Measurements from ENCODE around the gene BRIX1. TPM values are rescaled to one million over a fixed set of nuclear protein-coding genes. Genes with fewer than 3 reads are reported as not detected.

The BRIX1 gene
- total and polyA plus RNA-seq, 2 of the 4 experiments (the other 2 are of a cell fraction): 15.1 to 26.1 TPM

GRCh38 chr5:34900652-34901051 is 14.9 kb upstream of the BRIX1 start:
- H3K27me3 ChIP-seq (ENCODE audit: control insufficient read depth, insufficient read depth, low read length): no peaks in the 10 kb centered on the region
- no peak overlapping the region for H2AK9ac ChIP-seq (replicated peaks; ENCODE audit: low read depth, low read length, poor library complexity)
- H3K27ac ChIP-seq (ENCODE audit: insufficient read depth, low read length): no peak overlapping the region
- H2BK5ac ChIP-seq (ENCODE audit: low read depth, low read length, poor library complexity, severe bottlenecking): no peak overlapping the region
- no peak overlapping the region for H2BK20ac ChIP-seq (ENCODE audit: low read depth, low read length)
- no peak overlapping the region for H4K91ac ChIP-seq (ENCODE audit: insufficient read depth, low read depth, low read length)
- H3K4me2 ChIP-seq (ENCODE audit: low read depth, low read length): no peak overlapping the region
- no peak overlapping the region for H3K18ac ChIP-seq (ENCODE audit: low read depth, low read length)
- BruUV-seq (replicated peaks): no TSS peak
- in situ Hi-C loops (cut with MboI; ENCODE audit: low sequenced_read_pairs): no loop called here
- H4K20me1 ChIP-seq (ENCODE audit: insufficient read depth, low read length): no peaks in the 10 kb centered on the region
- H3K23ac ChIP-seq (ENCODE audit: low read depth, low read length): no peak overlapping the region
- no peak for ATAC-seq (ENCODE audit: low read depth)
- CTCF ChIA-PET: interaction anchor here (1.0 kb wide), 1 partner anchor 425 kb away, joined by 3 read pairs; no protein-coding TSS in a partner anchor
- no peak overlapping the region for H2BK120ac ChIP-seq (ENCODE audit: low read depth, low read length)
- DNase-seq: no peak
- POLR2A ChIA-PET (ENCODE audit: unreplicated experiment): no interaction called here
- 80% methylated on average over 1 of the region's 6 CpGs; no CpG with 5 or more reads in 1 of the 2 experiments for WGBS, 2 experiments (ENCODE audit: extremely low coverage in 2 of 2, insufficient read length in 1 of 2)
- H3K9me3 ChIP-seq (ENCODE audit: control insufficient read depth, insufficient read depth, low read length): no peaks in the 10 kb centered on the region
- no peaks in the 10 kb centered on the region for H3K9me1 ChIP-seq (ENCODE audit: insufficient read depth, low read length)
- H3K56ac ChIP-seq (ENCODE audit: extremely low read depth, insufficient read depth, low read length): no peak overlapping the region
- H2AFZ ChIP-seq (replicated peaks; ENCODE audit: low read length, poor library complexity): no peak overlapping the region
- dilution Hi-C loops (cut with HindIII; ENCODE audit: low sequenced_read_pairs, unreplicated experiment): no loop called here
- intact Hi-C loops (cut with micrococcal nuclease): no loop called here
- TF ChIP-seq USF2 (IDR thresholded peaks at IDR 0.05; ENCODE audit: low read depth, low read length): no peak
- TF ChIP-seq MAZ (IDR thresholded peaks at IDR 0.05; ENCODE audit: borderline replicate concordance, low read depth, low read length): no peak
- no peak for TF ChIP-seq SMC3 (IDR thresholded peaks at IDR 0.05; ENCODE audit: low read depth, low read length)
- no peak for TF ChIP-seq MXI1 (IDR thresholded peaks at IDR 0.05; ENCODE audit: borderline replicate concordance, low read depth, low read length)
- no peak for TF ChIP-seq POLR2A (IDR thresholded peaks at IDR 0.05; ENCODE audit: low read depth, low read length)
- TF ChIP-seq CTCF (conservative IDR thresholded peaks at IDR 0.05; ENCODE audit: low read depth, low read length): no peak
- no peak for TF ChIP-seq RAD21 (IDR thresholded peaks at IDR 0.05; ENCODE audit: low read length)
- TF ChIP-seq RCOR1 (IDR thresholded peaks at IDR 0.05; ENCODE audit: insufficient replicate concordance, low read length): no peak
- no peak for TF ChIP-seq NFE2L2 (IDR thresholded peaks at IDR 0.05; ENCODE audit: low read depth, low read length)
- no peak for TF ChIP-seq CHD1 (IDR thresholded peaks at IDR 0.05; ENCODE audit: low read depth, low read length)
- no peak for TF ChIP-seq RFX5 (IDR thresholded peaks at IDR 0.05; ENCODE audit: low read depth, low read length)
- TF ChIP-seq CEBPB (IDR thresholded peaks at IDR 0.05; ENCODE audit: low read depth, low read length): no peak
- H3K36me3 ChIP-seq (ENCODE audit: control insufficient read depth, insufficient read depth, low read length): peaks cover 11% of the 10 kb centered on the region
- H2AK5ac ChIP-seq (ENCODE audit: low read depth, low read length): no peak overlapping the region
- no peaks in the 10 kb centered on the region for H3K4me1 ChIP-seq (ENCODE audit: control insufficient read depth, insufficient read depth, low read length)
- no peak overlapping the region for H3K4me3 ChIP-seq (ENCODE audit: insufficient read depth, low read depth, low read length)
- H2BK15ac ChIP-seq (ENCODE audit: low read depth, low read length): no peak overlapping the region
- H3K9ac ChIP-seq (ENCODE audit: low read depth, low read length): no peak overlapping the region
- no peak overlapping the region for H4K8ac ChIP-seq (ENCODE audit: low read depth in 2 of 2, low read length in 2 of 2)
- H3K14ac ChIP-seq (replicated peaks; ENCODE audit: low read depth, low read length): no peak overlapping the region
- H4K5ac ChIP-seq (ENCODE audit: low read depth, low read length): peak overlapping the region; percentile 23; the same call in 1 of the 2 replicates
- H3K4ac ChIP-seq (ENCODE audit: low read depth, low read length): no peak overlapping the region
- peaks cover 3 to 8% of the 10 kb centered on the region in 2 experiments; a peak in 2 of 4 replicates for H3K79me1 ChIP-seq (ENCODE audit: low read depth in 1 of 2, low read length in 2 of 2)
